Ammon's horn (tissue), 1 donor: ENCODE data around the gene KIAA0319L.
"Not testable (repeated sequence)": the region's sequence is repeated elsewhere in the genome, so short reads cannot be mapped to it uniquely, and the experiment has no call there.

Source experiments
- DNase-seq: peaks from one replicate; pipeline ENCODE4 v3.0.0-alpha.2; 2016; ENCODE audit warnings: low spot score

Gene KIAA0319L

GRCh38 chr1:35580949-35581388 lies 23.8 kb upstream of the KIAA0319L start:
- DNase-seq = no peak

- no peak for DNase-seq
Observed at GRCh38 chr1:35577071-35577998, 20.1 kb upstream of the KIAA0319L start.

- DNase-seq = not testable (repeated sequence)
Observed at GRCh38 chr1:35576766-35577070, 19.5 kb upstream of the KIAA0319L start.

GRCh38 chr1:35576061-35576765 lies 19.0 kb upstream of the KIAA0319L start:
- no peak for DNase-seq

GRCh38 chr1:35575416-35575958 lies 18.3 kb upstream of the KIAA0319L start:
- no peak for DNase-seq

GRCh38 chr1:35574655-35575415 lies 17.6 kb upstream of the KIAA0319L start:
- no peak for DNase-seq

GRCh38 chr1:35574125-35574654 lies 17.0 kb upstream of the KIAA0319L start:
- no peak for DNase-seq

GRCh38 chr1:35573198-35574124 lies 16.3 kb upstream of the KIAA0319L start, which contains the start of gene TFAP2E:
TSS of gene TFAP2E (plus strand) at chr1:35573314. CDS start at chr1:35573578, 264 bp downstream.
- DNase-seq = peak; percentile 54

- no peak for DNase-seq
Observed at GRCh38 chr1:35572296-35572695, 15.1 kb upstream of the KIAA0319L start.

- no peak for DNase-seq
Observed at GRCh38 chr1:35571263-35571662, 14.1 kb upstream of the KIAA0319L start.

- no peak for DNase-seq
Observed at GRCh38 chr1:35570589-35571137, 13.5 kb upstream of the KIAA0319L start.

- no peak for DNase-seq
Observed at GRCh38 chr1:35569936-35570335, 12.7 kb upstream of the KIAA0319L start.

- DNase-seq = peak; percentile 90
Observed at GRCh38 chr1:35568975-35569395, 11.8 kb upstream of the KIAA0319L start.

- no peak for DNase-seq
Observed at GRCh38 chr1:35567947-35568558, 10.8 kb upstream of the KIAA0319L start.

GRCh38 chr1:35565742-35566133 lies 8.5 kb upstream of the KIAA0319L start:
- no peak for DNase-seq

GRCh38 chr1:35564884-35565741 lies 7.9 kb upstream of the KIAA0319L start:
- no peak for DNase-seq

GRCh38 chr1:35564037-35564883 lies 7.1 kb upstream of the KIAA0319L start:
- peak; percentile 83 for DNase-seq

- DNase-seq = no peak
Observed at GRCh38 chr1:35563166-35563565, 6.0 kb upstream of the KIAA0319L start.
